Activated gamma-delta T cell treated with anti-CD3 and anti-CD28 coated beads, Interleukin-2, amount 50 U/mL, for 16 hours (primary cell): Measurements from ENCODE around the gene DNAH5.
"Not testable (repeated sequence)": the region's sequence is repeated elsewhere in the genome, so short reads cannot be mapped to it uniquely, and the experiment has no call there.

Experiments used
- DNase-seq: peaks from one replicate; pipeline ENCODE4 v3.0.0-alpha.2; 2020; ENCODE audit warnings: low read depth

The DNAH5 gene

GRCh38 chr5:13830536-13830935, 114.0 kb downstream of the DNAH5 start:
- DNase-seq, result no peak

GRCh38 chr5:13821366-13821765, 123.1 kb downstream of the DNAH5 start:
- DNase-seq, result no peak

- no peak for DNase-seq
Observed at GRCh38 chr5:13816126-13816525, 128.4 kb downstream of the DNAH5 start.

- no peak for DNase-seq
Observed at GRCh38 chr5:13814301-13814700, 130.2 kb downstream of the DNAH5 start.

GRCh38 chr5:13809921-13810320, 134.6 kb downstream of the DNAH5 start:
- DNase-seq, result no peak

- DNase-seq, result no peak
Observed at GRCh38 chr5:13804336-13804735, 140.2 kb downstream of the DNAH5 start.

- not testable (repeated sequence) for DNase-seq
Observed at GRCh38 chr5:13798569-13798968, 145.9 kb downstream of the DNAH5 start.

- no peak for DNase-seq
Observed at GRCh38 chr5:13785781-13786415, 158.6 kb downstream of the DNAH5 start.

GRCh38 chr5:13783726-13784125, 160.8 kb downstream of the DNAH5 start:
- no peak for DNase-seq

GRCh38 chr5:13780081-13780480, 164.4 kb downstream of the DNAH5 start:
- DNase-seq, result no peak

GRCh38 chr5:13773649-13774048, 170.8 kb downstream of the DNAH5 start:
- no peak for DNase-seq

GRCh38 chr5:13771011-13771571, 173.4 kb downstream of the DNAH5 start:
- no peak for DNase-seq

GRCh38 chr5:13766236-13766635, 178.3 kb downstream of the DNAH5 start:
- no peak for DNase-seq

GRCh38 chr5:13763719-13764118, 180.8 kb downstream of the DNAH5 start:
- DNase-seq, result no peak

- DNase-seq, result no peak
Observed at GRCh38 chr5:13749766-13750165, 194.7 kb downstream of the DNAH5 start.

- DNase-seq, result no peak
Observed at GRCh38 chr5:13746026-13746425, 198.5 kb downstream of the DNAH5 start.

GRCh38 chr5:13745508-13745907, 199.0 kb downstream of the DNAH5 start:
- DNase-seq, result no peak

GRCh38 chr5:13740471-13740870, 204.0 kb downstream of the DNAH5 start:
- DNase-seq, result no peak

- DNase-seq, result no peak
Observed at GRCh38 chr5:13739479-13739878, 205.0 kb downstream of the DNAH5 start.

GRCh38 chr5:13735691-13736090, 208.8 kb downstream of the DNAH5 start:
- no peak for DNase-seq

GRCh38 chr5:13731121-13731628, 213.3 kb downstream of the DNAH5 start:
- DNase-seq, result no peak

GRCh38 chr5:13708906-13709305, 235.6 kb downstream of the DNAH5 start:
- DNase-seq, result no peak

- DNase-seq, result no peak
Observed at GRCh38 chr5:13708432-13708831, 236.1 kb downstream of the DNAH5 start.

GRCh38 chr5:13704396-13704795, 240.1 kb downstream of the DNAH5 start:
- DNase-seq, result no peak
